HG02610 (cell line): ENCODE results near the gene RAPGEF1.
"Not testable (repeated sequence)": the region's sequence is repeated elsewhere in the genome, so short reads cannot be mapped to it uniquely, and the experiment has no call there.

ENCODE experiments used
- ATAC-seq: cut with Tn5 transposase; IDR thresholded peaks from one replicate; pipeline ENCODE4 v1.9.1; 2021; ENCODE audit warnings: mild to moderate bottlenecking, moderate library complexity; ENCODE audit not compliant: unreplicated experiment

RAPGEF1 gene

DNA sequence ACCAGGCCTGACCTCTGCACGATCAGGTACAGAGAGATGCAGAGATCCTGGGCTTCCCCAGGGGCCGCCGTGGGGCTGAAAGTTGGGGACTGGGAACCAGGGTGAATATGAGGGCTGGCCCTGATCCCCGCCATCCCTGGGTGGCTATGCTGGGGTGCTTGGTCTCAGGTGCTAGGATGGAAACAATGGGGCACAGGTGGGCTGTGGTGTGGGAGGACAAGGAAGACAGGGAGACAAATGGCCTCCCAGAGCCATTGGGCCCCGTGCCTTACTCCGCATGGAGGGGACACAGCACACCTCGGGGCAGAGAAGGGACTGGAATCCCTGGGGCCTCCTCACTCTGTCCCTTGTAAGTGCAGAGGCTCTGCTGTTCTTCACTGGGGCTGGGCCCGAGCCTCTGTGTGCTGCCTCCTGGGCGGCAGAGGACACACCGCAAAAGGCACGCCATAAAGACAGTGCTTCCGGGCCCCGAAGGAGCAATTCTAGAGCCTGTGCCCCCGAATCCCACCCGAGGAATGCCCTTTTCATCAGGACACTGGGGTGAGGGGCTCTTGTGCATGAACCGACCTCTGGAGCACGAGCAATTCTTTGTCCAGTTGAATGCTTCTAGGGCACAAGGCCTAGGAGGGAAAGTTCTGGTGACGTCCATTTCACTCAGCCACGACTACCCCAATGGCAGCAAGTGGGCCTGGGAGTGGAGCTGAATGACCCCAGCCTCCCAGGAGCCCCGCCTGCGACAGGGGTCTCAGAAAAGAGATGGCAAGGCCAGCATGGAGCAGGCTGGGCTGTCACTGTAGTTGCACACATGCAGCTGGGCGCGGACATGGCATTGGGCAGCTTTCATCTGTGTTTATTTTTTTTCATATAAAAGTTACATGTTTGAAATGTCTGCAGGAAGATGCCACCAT, 163.7 kb downstream of the RAPGEF1 start:
- no peak for ATAC-seq

GRCh38 chr9:131574730-131575640, 164.9 kb downstream of the RAPGEF1 start:
- ATAC-seq, result no peak

GRCh38 chr9:131567910-131568309, 172.0 kb downstream of the RAPGEF1 start:
- no peak for ATAC-seq

- no peak for ATAC-seq
Measured at GRCh38 chr9:131566158-131566557, 173.7 kb downstream of the RAPGEF1 start.

DNA sequence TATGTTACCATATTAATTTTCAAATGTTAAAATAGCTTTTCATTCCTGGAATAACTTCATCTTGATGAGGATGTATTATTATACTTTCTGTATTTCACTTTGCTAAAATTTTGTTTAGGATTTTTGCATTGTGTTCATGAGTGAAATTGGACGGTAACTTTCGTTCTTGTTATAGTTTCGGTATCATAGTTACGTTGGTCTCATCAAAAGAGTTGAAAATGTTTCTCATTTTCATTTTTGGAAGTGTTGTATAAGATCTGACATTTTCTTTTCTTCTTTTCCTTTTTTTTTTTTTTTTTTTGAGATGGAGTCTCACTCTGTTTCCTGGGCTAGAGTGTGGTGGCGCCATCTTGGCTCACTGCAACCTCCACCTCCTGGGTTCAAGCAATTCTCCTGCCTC, 174.5 kb downstream of the RAPGEF1 start:
- ATAC-seq, result no peak

GRCh38 chr9:131562032-131562959, 177.6 kb downstream of the RAPGEF1 start:
- no peak for ATAC-seq

DNA sequence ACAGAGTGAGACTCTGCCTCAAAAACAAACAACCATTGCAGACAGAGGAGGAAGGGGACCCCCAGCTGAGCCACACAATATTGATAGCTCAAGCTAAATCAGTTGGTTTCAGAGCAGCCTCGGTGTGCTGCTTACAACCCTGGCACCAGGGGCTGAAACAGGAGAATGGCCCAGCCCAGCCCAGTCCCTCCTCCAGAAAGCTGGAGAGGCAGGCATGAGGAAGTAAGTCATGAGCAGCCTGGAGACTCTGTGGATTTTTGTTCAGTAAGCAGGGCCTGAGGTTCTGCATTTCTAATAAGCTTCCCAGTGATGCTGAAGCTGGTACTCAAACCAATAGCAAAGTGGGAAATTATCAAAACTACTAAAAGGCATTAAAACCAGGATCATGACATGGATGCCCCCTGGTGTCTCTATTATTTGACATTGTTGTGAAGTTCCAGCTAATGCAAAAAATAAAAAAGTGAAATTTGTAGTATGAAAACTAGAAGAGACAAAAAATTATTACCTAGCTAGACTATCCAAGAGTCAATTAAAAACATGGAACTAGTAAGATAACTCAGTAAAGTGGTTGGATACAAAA, 180.4 kb downstream of the RAPGEF1 start:
- ATAC-seq, result no peak

- ATAC-seq, result no peak
Measured at GRCh38 chr9:131557855-131558548, 181.9 kb downstream of the RAPGEF1 start.

GRCh38 chr9:131555841-131556673, 183.8 kb downstream of the RAPGEF1 start:
- ATAC-seq, result no peak

- no peak for ATAC-seq
Measured at GRCh38 chr9:131554843-131555351, 185.0 kb downstream of the RAPGEF1 start.

GRCh38 chr9:131554087-131554842, 185.6 kb downstream of the RAPGEF1 start:
- no peak for ATAC-seq

DNA sequence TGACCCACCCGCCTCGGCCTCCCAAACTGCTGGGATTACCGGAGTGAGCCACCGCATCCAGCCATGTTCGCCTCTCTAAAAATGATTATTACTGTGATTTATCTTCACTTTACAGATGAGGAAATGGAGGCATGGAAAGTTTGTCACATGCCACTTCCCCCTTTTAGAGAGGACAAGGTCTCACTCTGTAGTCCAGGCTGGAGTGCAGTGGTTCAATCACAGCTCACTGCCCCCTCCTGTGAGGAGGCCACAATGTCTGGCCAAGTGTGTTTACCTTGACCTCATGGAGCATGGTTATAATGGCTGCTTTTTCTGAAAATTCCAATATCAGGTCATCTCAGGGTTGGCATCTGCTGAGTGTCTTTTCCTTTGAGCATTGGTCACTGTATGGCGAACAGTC, 187.8 kb downstream of the RAPGEF1 start:
- ATAC-seq, result no peak

- not testable (repeated sequence) for ATAC-seq
Measured at GRCh38 chr9:131550465-131550864, 189.4 kb downstream of the RAPGEF1 start.

DNA sequence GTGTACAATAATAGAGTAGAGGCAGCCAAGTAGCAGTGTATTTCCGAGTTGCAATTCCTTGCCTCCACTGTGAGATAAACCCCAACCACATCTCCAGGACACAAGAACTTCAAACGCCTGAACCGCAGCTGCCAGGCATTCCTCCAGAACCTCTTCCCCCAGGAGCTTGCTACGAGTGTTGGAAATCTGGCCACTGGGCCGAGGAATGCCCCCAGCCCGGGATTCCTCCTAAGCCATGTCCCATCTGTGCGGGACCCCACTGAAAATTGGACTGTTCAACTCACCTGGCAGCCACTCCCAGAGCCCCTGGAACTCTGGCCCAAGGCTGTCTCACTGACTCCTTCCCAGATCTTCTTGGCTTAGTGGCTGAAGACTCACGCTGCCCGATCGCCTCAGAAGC, 190.7 kb downstream of the RAPGEF1 start:
- not testable (repeated sequence) for ATAC-seq

GRCh38 chr9:131546336-131547084, 193.4 kb downstream of the RAPGEF1 start:
- ATAC-seq, result no peak

DNA sequence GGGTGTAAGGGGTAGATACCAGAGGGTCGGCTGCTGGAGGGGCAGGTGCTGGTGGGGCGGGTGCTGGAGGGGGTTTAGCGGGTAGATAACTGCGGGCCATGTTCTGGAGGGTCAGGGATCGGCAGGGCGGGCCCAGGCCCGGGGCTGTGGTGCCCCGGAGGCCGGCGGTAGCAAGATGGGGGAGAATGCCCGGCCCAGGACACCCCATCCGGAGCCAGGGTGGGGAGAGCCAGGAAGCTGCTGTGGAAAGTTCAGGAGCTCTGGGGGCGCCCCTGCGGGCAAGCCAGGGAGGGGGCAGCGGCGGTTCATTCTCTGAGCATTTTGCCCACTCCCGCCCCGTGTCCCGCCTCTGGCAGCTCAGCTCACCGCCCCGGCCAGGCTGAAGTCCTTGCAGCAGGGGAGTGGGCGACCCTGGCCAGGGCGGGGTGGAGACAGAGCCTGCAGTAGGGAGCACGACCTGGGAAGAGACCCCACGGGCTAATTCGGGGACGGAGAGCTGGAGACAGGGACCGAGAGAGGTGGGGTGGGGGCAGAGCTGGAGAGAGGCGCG, 194.0 kb downstream of the RAPGEF1 start:
- no peak for ATAC-seq
